ENCODE results near the gene DUSP2.

- TF ChIP-seq CTCF (IDR thresholded peaks at IDR 0.05): no peak
- TF ChIP-seq EP300 (IDR thresholded peaks at IDR 0.05): no peak
- no peak for TF ChIP-seq POLR2A (IDR thresholded peaks at IDR 0.05)
These were observed 9.5 kb upstream of the DUSP2 start for GRCh38 chr2:96154506-96155380.
